Measurements from ENCODE around the gene BEST1.

- TF ChIP-seq GATA3 (IDR thresholded peaks at IDR 0.05; ENCODE audit: low read depth, low read length) (no peak), GATA2 (IDR thresholded peaks at IDR 0.05; ENCODE audit: low read depth, low read length) (no peak)
Observed at GRCh38 chr11:61954106-61954850, 4.1 kb downstream of the BEST1 start.

Data from SH-SY5Y (cell line).